Nephron (organoid): ENCODE data around the gene WDR53.
A peak's percentile ranks its signal among the peaks of the same experiment; 100 is the strongest.

Experiments used
- H3K27ac Mint-ChIP-seq, 3 experiments: 2 replicates each; pipeline ENCODE4 v1.8.0; 2020; ENCODE audit warnings: mixed read lengths in 3 of 3, mild to moderate bottlenecking in 2 of 3, moderate library complexity in 1 of 3
- H3K27me3 Mint-ChIP-seq: 2 replicates; pipeline ENCODE4 v1.8.0; 2021; ENCODE audit warnings: low read depth, mild to moderate bottlenecking, moderate library complexity, mixed read lengths
- H3K36me3 Mint-ChIP-seq: 2 replicates; pipeline ENCODE4 v1.8.0; 2020; ENCODE audit warnings: low read depth, mixed read lengths
- H3K4me1 Mint-ChIP-seq: 2 replicates; pipeline ENCODE4 v1.8.0; 2020; ENCODE audit warnings: mixed read lengths
- H3K4me3 Mint-ChIP-seq, 3 experiments: 2 replicates each; pipeline ENCODE4 v1.8.0; 2020; ENCODE audit warnings: mild to moderate bottlenecking in 3 of 3, mixed read lengths in 3 of 3, moderate library complexity in 2 of 3
- H3K9me3 Mint-ChIP-seq: 2 replicates; pipeline ENCODE4 v1.8.0; 2020; ENCODE audit warnings: mixed read lengths
- CTCF ChIP-seq, 3 experiments: fragments of 200-600 bp; sonication (generic); IDR thresholded peaks; one replicate each; pipeline ENCODE4 v1.5.0; 2021; ENCODE audit warnings: antibody characterized with exemption in 3 of 3; ENCODE audit not compliant: unreplicated experiment in 3 of 3

Gene WDR53

GRCh38 chr3:196506687-196507086 lies 61.7 kb downstream of the WDR53 start:
- TF ChIP-seq CTCF (IDR thresholded peaks at IDR 0.05; ENCODE audit: unreplicated experiment in 3 of 3): no peak
- H3K36me3 Mint-ChIP-seq: no peaks in the 10 kb centered on the region

GRCh38 chr3:196504556-196504955 lies 63.8 kb downstream of the WDR53 start:
- Mint-ChIP-seq H3K4me3 (peak overlapping the region; percentile 38 to 99 (median 55)), H3K36me3 (no peaks in the 10 kb centered on the region), H3K9me3 (peaks cover 4% of the 10 kb centered on the region), H3K27ac (peak overlapping the region in 2 of 3 experiments; percentile 4 to 98), H3K27me3 (no peaks in the 10 kb centered on the region), H3K4me1 (peaks cover 19% of the 10 kb centered on the region)
- TF ChIP-seq CTCF (IDR thresholded peaks at IDR 0.05; ENCODE audit: unreplicated experiment in 3 of 3): no peak

More at GRCh38 chr3:196506687-196507086, 61.7 kb downstream of the WDR53 start:
- Mint-ChIP-seq H3K27ac (no peak overlapping the region), H3K9me3 (peaks cover 4% of the 10 kb centered on the region), H3K4me3 (no peak overlapping the region), H3K27me3 (peaks cover under 1% of the 10 kb centered on the region), H3K4me1 (peaks cover 4% of the 10 kb centered on the region)
